HG02938 (cell line): ENCODE results near the gene CXCL14.

Experiments
- ATAC-seq: cut with Tn5 transposase; IDR thresholded peaks from one replicate; pipeline ENCODE4 v1.9.1; 2021; ENCODE audit warnings: mild to moderate bottlenecking, moderate library complexity; ENCODE audit not compliant: unreplicated experiment

The CXCL14 gene

DNA sequence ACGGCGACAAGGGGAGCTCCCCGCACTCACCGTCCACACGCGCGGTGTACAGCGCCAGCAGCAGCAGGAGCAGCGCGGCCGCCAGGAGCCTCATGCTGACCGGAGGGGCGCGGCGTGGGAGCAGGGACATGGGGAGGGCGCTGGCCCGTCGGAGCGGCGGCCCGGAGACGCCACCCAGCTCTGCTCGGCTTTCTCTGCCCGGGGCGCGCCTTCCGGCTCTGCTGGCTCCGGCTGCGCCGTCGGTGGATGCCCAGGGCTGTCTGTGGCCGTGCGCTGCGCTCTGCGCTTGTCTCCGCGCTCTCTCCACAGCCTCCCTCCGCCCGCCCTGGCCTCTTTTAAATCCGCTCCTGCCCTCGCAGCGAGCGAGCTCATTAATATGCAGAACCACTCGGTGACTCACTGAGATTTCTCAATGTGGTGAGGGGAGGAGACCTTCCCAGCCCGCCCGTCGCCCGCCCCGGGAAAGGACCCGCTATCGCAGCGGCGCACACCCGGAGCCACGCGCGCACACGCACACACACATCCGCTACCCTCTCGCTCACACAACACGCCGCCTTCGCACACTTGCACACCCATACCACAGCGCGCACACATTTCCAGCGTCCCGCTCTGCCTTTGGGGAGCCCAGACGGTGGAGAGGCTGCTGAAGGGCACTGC, at the start of gene CXCL14:
Gene CXCL14 (minus strand): TSS at position 307 of the 657 bp plus-strand sequence. CDS start 213 bp downstream, at position 94.
- no peak for ATAC-seq

- ATAC-seq, result no peak
These were observed 47.8 kb upstream of the CXCL14 start for GRCh38 chr5:135626636-135627035.

GRCh38 chr5:135625961-135626360, 47.2 kb upstream of the CXCL14 start:
- no peak for ATAC-seq

DNA sequence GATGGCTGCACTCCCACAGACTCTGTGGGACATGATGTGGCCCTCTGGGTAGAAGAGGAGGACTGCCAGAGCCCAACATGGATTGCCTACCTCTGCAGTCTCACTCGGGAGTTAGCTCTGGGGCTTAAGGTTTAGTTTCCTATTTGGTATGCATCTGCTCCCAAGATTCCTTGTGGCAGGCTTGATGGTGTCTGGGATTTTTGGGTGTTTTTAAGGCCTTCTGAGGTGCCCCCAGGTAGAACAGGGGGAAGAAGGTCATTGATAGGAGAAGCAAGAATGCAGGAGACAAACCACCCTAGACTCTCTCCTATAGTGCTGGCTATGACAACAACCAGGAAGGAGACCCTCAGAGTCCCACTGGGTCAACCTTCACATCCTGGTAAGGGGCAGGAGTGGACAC, 46.7 kb upstream of the CXCL14 start:
- ATAC-seq, result no peak

GRCh38 chr5:135625061-135625460, 46.3 kb upstream of the CXCL14 start:
- ATAC-seq, result no peak

DNA sequence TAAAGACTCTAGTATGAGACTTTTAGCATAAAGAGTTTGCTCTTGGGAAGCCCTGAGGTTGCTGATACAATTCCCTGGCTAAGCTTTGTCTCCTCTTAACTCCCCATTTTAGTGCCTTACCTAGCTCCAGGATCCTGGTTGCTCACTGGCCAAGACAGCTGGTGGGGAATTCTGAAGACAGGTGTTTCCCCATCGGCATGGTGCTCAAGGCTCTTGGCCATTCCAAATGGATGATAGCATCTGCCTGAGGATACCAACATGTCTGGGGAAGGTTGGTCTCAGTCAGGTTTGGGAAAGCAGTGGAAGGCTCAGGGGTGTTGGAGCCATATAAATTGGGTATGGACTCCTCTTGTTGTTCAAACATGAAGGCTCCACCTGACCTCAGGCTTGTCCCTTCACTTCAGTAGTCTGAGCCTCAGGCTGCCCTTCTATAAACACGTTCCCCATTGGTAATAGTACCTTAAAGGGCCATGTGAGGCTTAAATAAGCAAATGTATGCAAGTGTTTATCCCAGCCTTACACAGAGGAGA, 44.5 kb upstream of the CXCL14 start:
- ATAC-seq, result no peak

DNA sequence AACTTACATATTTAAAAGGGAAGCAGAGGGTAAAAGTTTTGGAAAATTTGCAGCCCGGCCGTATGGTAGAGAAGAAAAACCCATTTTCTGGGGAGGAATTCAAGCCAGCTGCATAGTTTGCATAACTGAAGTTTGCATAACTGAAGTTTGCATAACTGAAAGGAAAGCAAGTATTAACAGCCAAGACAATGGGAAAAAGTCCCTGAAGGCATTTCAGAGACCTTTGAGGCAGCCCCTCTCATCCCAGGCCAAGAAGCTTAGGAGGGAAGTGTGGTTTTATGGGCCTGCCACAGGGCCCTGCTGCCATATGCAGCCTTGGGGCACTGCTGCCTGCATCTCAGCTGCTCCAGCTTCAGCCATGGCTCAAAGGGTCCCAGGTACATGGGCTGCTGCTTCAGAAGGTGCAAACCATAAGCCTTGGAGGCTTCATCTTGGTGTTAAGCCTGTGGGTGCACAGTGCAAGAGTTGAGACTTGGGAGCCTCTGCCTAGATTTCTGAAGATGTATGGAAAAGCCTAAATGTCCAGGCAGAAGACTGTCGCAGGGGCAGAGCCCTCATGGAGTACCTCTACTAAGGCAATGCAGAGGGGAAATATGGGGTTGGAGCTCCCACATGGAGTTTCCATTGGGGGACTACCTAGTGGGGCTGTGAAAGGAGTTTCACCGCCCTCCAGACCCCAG, 36.9 kb upstream of the CXCL14 start:
- ATAC-seq, result no peak

GRCh38 chr5:135615171-135615570, 36.4 kb upstream of the CXCL14 start:
- ATAC-seq, result no peak

GRCh38 chr5:135609981-135610380, 31.2 kb upstream of the CXCL14 start:
- ATAC-seq, result no peak

DNA sequence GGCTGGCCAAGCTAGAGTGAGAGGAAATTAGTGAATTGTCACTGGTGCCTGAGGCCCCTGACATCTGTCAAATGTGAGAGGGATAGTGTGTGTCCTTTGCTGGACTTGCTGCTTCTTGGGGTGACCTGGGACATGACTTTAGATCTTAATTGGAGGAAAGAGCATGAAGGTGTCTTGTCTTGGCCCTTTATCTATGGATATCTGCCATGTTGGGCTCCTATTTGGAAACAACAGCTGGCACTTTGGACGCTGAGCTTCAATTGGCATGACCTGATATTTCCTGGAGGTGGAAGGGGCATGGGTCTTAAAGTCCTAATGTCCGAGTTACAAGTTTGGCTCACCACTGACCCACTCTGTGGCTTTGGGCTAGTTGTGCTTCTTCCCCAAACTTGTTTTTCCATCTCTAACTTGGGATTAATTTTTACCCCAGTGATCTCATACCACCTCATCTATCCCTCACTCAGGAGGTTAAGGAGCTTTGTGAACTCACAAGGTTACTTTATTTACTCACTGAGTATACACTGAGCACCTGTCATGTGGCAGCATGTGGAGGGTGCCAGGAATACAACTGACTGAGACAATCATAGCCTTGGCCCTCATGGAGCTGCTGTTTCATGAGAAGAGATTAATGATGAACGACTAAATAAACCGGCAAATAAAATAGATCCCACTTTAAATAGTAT, 30.1 kb upstream of the CXCL14 start:
- no peak for ATAC-seq

GRCh38 chr5:135608361-135608760, 29.6 kb upstream of the CXCL14 start:
- ATAC-seq, result no peak

GRCh38 chr5:135606431-135606830, 27.6 kb upstream of the CXCL14 start:
- ATAC-seq, result no peak

- no peak for ATAC-seq
These were observed 26.4 kb upstream of the CXCL14 start for GRCh38 chr5:135605221-135605620.

GRCh38 chr5:135604056-135604455, 25.3 kb upstream of the CXCL14 start:
- ATAC-seq, result no peak

DNA sequence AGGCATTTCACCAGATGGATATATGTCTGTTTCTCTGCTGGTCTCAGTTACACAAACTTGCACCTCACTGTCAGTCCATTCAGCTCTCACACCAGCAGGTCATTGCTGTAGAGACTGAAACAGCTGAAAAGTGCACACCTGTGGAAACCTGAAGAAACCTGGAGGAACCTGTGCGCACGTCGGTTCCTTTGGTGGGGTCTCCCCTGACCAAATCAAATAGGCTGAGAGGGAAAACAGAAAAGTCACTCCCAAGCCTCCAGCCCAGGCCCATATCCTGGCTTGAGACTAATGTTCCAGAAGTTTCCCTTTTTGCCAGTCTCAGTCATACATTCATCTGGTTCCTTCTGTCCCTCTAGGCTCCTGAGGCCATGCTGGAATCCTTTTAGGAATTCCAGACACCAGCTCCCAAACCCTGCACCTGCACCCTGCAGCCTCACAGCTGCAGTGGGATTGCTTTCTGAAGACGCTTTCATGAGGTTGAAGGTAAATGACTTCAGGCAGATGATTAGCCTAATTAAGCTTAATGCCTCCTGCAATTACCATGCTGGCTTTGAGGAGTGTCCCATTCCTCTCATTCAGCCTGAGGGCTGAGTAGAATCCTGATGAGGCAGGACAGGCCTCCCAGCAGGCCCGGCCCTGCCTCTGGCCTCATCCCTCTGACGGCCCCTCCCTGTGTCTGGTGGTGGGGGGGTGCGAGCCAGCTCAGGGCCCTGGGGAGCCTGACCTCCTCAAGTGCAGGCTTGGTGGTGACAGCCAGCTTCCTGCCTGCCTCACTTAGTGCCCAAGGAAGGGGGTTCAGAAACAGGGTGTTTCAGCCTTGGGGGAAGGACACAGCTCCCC, 24.3 kb upstream of the CXCL14 start:
- ATAC-seq, result no peak

GRCh38 chr5:135601466-135601865, 22.7 kb upstream of the CXCL14 start:
- no peak for ATAC-seq

- ATAC-seq, result no peak
These were observed 22.2 kb upstream of the CXCL14 start for GRCh38 chr5:135600971-135601381.

DNA sequence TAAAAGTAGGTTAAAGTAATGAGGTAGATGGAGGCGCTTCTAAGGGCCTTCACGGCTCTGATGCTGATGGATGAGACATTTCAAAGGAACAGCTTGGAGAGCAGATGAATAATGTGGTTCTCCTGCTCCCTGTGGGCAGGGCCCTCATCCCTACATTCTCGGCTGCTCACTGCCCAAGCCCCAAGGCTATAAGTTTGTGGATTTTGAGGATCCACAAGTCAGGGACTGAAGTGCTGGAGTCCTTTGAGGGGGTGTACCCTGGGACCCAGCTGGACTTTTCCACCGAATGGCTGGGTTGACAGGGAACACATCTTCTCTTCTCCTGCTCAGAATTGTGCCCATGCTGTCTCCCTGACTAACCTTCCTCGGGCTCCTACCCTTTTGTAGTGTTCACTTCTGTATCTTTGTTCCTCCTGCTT, 21.4 kb upstream of the CXCL14 start:
- ATAC-seq, result no peak

DNA sequence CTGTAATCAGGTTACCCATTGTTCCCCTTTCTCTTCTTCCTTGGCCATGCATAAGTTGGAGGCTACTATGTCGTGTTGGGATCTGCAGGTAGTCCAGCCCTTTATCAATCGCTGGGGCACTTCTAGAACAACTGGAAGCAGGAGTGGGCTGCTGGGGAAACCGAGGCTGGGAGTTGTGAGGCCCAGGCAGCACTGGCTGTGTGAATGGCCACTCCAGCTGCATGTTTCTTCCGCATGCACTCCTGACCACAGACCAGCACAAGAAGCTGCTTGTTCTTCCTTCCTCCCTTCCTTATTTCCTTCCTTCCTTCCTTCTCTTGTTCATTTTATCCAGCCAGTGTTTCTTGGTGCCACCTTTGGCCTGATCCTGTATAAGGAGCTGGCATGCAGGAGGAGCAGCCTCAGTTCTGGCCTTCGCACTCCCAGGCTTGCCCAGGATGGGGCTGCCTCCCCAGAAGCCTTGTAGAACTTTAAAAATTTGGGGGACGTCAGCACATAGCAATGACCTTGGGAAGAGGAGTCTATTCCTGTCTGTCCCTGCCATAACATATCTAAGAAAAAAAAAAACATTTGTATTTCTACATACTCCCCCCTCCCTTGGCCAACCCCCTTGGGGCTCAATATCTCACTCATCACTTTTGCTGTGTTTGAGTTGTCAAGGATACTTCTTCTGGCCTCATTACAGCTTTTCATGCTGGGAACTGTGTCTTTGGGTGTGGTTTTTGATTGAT, 20.8 kb upstream of the CXCL14 start:
- no peak for ATAC-seq

DNA sequence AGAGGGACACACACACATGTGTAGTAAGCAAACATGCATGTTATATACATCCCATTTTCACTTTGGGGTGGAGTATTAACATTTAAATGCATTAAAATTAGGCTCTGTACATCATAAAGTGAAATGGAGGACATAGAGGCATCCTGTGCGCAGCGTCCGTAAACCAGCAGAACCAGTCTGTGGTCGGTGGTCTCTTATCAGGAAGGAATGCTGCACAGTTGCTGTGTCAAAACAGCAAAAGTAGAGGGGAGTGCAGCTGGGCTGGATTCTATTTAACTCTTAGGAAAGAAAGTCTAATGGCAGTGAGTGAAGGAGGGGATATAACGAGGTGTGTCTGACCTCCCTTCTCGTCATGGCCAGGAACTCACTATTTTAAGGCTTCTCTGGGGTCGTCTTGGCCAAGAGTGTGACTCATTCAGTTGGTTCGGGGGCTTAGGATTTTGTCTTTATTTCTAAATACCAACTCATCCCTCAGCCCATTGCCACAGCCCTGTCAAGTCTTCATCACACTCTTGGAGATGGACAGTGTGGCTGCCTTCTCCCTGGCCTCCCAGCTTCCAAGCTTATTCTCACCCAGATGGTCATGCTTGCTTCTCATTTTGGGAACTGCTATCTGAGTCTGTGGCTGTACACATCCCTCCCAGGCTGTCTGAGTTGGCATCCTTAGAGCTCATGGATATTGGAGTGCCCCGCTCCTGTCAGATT, 20.1 kb upstream of the CXCL14 start:
- ATAC-seq, result no peak
